ENCODE results near the gene ZNF777.

GRCh38 chr7:149385195-149385950 is 75.5 kb downstream of the ZNF777 start:
- no peak for TF ChIP-seq POLR2A (IDR thresholded peaks at IDR 0.05)
- no peak for TF ChIP-seq CTCF (IDR thresholded peaks at IDR 0.05)
- no peak for TF ChIP-seq POLR2AphosphoS5 (IDR thresholded peaks at IDR 0.05)
